Neural cell (in vitro differentiated cells): ENCODE data around the gene ZSWIM6. TPM values are rescaled to one million over a fixed set of nuclear protein-coding genes. Genes with fewer than 3 reads are reported as not detected.

Experiments
- H2AFZ ChIP-seq: fragments of 200-600, 300-800 bp; sonication (generic), shearing (Covaris generic); 2 replicates; pipeline ENCODE4 v1.6.0; 2014; ENCODE audit warnings: low read depth, mild to moderate bottlenecking, antibody characterized with exemption, low read length, moderate library complexity
- H3F3A ChIP-seq: fragments of 200-600 bp; shearing (Covaris generic); 2 replicates; pipeline ENCODE4 v1.6.1; 2016; ENCODE audit warnings: mild to moderate bottlenecking, moderate library complexity, mixed read lengths, antibody characterized with exemption, low read length; ENCODE audit not compliant: insufficient read depth, poor library complexity, severe bottlenecking
- H3K27ac ChIP-seq: fragments of 200-600, 300-800 bp; sonication (generic), shearing (Covaris generic); 2 replicates; pipeline ENCODE4 v1.5.1; 2014; ENCODE audit warnings: mild to moderate bottlenecking, low read length, moderate library complexity
- H3K27me3 ChIP-seq: fragments of 300-800, 200-600 bp; sonication (generic), shearing (Covaris generic); 2 replicates; pipeline ENCODE4 v1.6.0; 2014; ENCODE audit warnings: mild to moderate bottlenecking, low read depth, low read length, moderate library complexity; ENCODE audit not compliant: insufficient read depth
- H3K36me3 ChIP-seq: fragments of 300-800, 200-600 bp; sonication (generic), shearing (Covaris generic); 2 replicates; pipeline ENCODE4 v1.5.1; 2014; ENCODE audit warnings: mild to moderate bottlenecking, antibody characterized with exemption, low read length, moderate library complexity; ENCODE audit not compliant: insufficient read depth
- H3K4me2 ChIP-seq: fragments of 300-800, 200-600 bp; sonication (generic), shearing (Covaris generic); 2 replicates; pipeline ENCODE4 v1.6.0; 2014; ENCODE audit warnings: mild to moderate bottlenecking, low read length
- H3K4me3 ChIP-seq: fragments of 300-800, 200-600 bp; sonication (generic), shearing (Covaris generic); 2 replicates; pipeline ENCODE4 v1.5.1; 2014; ENCODE audit warnings: mild to moderate bottlenecking, low read length, moderate library complexity
- H3K79me2 ChIP-seq: fragments of 200-600 bp; shearing (Covaris generic); replicated peaks from 2 replicates; pipeline ENCODE4 v1.6.0; 2014; ENCODE audit warnings: mild to moderate bottlenecking, low read length, moderate library complexity; ENCODE audit not compliant: insufficient read depth
- H3K9ac ChIP-seq: fragments of 300-800, 200-600 bp; sonication (generic), shearing (Covaris generic); 2 replicates; pipeline ENCODE4 v1.6.1; 2016; ENCODE audit warnings: mild to moderate bottlenecking, low read length, mixed read lengths
- H3K9me2 ChIP-seq: fragments of 200-600 bp; shearing (Covaris generic); 2 replicates; pipeline ENCODE4 v1.6.1; 2016; ENCODE audit warnings: mild to moderate bottlenecking, low read length, mixed read lengths; ENCODE audit not compliant: insufficient read depth
- H3K9me3 ChIP-seq: fragments of 200-600, 300-800 bp; sonication (generic), shearing (Covaris generic); 2 replicates; pipeline ENCODE4 v1.6.1; 2016; ENCODE audit warnings: mild to moderate bottlenecking, mixed run types, low read length, moderate library complexity, mixed read lengths
- H4K20me1 ChIP-seq: fragments of 200-600 bp; shearing (Covaris generic); 2 replicates; pipeline ENCODE4 v1.6.1; 2016; ENCODE audit warnings: mild to moderate bottlenecking, mixed run types; ENCODE audit not compliant: insufficient read depth
- EP300 ChIP-seq: fragments of 450-650 bp; conservative IDR thresholded peaks from 2 replicates; pipeline ENCODE4 v1.6.1; 2014; ENCODE audit warnings: antibody characterized with exemption, mild to moderate bottlenecking, moderate library complexity; ENCODE audit not compliant: poor library complexity, severe bottlenecking
- EZH2 ChIP-seq: fragments of 200-600, 300-800 bp; shearing (Covaris generic), sonication (generic); IDR thresholded peaks from 2 replicates; pipeline ENCODE4 v1.6.1; 2014; ENCODE audit warnings: antibody characterized with exemption, low read length, borderline replicate concordance, mild to moderate bottlenecking; ENCODE audit not compliant: insufficient read depth, poor library complexity, severe bottlenecking
- MXI1 ChIP-seq: fragments of 450-650 bp; conservative IDR thresholded peaks from 2 replicates; pipeline ENCODE4 v1.6.1; 2014; ENCODE audit warnings: antibody characterized with exemption, mild to moderate bottlenecking; ENCODE audit not compliant: poor library complexity, severe bottlenecking
- POLR2AphosphoS5 ChIP-seq: IDR thresholded peaks from 2 replicates; pipeline ENCODE4 v1.6.1; 2012
- RAD21 ChIP-seq: fragments of 450-650 bp; conservative IDR thresholded peaks from 2 replicates; pipeline ENCODE4 v1.6.1; 2014; ENCODE audit warnings: antibody characterized with exemption, mild to moderate bottlenecking, moderate library complexity
- SMC3 ChIP-seq: fragments of 450-650 bp; conservative IDR thresholded peaks from 2 replicates; pipeline ENCODE4 v1.6.1; 2014; ENCODE audit warnings: antibody characterized with exemption, mild to moderate bottlenecking, moderate library complexity; ENCODE audit not compliant: poor library complexity
- TAF1 ChIP-seq: IDR thresholded peaks from 2 replicates; pipeline ENCODE4 v1.6.1; 2012; ENCODE audit warnings: low read depth
- polyA plus RNA-seq: library from polyadenylated mRNA; depleted of rRNA; stranded (reverse); fragments of >200 nt; gene quantifications from 2 replicates; pipeline ENCODE4 v1.2.3, GENCODE V29; 2014
- TF ChIP-seq, protein P1 (sequence below): IDR thresholded peaks from 2 replicates; pipeline ENCODE4 v1.6.1; 2012; ENCODE audit warnings: borderline replicate concordance
- TF ChIP-seq, protein P2 (sequence below): fragments of 450-650 bp; IDR thresholded peaks from 2 replicates; pipeline ENCODE4 v1.5.1; 2014; ENCODE audit warnings: antibody characterized with exemption, mild to moderate bottlenecking, moderate library complexity; ENCODE audit not compliant: poor library complexity, severe bottlenecking

The ZSWIM6 gene
- polyA plus RNA-seq, 1 donor from 2014 or later, result 43.6 TPM

- H3K27me3 ChIP-seq, result no peaks in the 10 kb centered on the region
- H3K36me3 ChIP-seq, result no peaks in the 10 kb centered on the region
- TF ChIP-seq MXI1, result no peak
- TF ChIP-seq POLR2AphosphoS5, result no peak
- no peak for TF ChIP-seq EP300
- TF ChIP-seq TAF1, result no peak
- no peak for TF ChIP-seq RAD21
- TF ChIP-seq, protein P1, sequence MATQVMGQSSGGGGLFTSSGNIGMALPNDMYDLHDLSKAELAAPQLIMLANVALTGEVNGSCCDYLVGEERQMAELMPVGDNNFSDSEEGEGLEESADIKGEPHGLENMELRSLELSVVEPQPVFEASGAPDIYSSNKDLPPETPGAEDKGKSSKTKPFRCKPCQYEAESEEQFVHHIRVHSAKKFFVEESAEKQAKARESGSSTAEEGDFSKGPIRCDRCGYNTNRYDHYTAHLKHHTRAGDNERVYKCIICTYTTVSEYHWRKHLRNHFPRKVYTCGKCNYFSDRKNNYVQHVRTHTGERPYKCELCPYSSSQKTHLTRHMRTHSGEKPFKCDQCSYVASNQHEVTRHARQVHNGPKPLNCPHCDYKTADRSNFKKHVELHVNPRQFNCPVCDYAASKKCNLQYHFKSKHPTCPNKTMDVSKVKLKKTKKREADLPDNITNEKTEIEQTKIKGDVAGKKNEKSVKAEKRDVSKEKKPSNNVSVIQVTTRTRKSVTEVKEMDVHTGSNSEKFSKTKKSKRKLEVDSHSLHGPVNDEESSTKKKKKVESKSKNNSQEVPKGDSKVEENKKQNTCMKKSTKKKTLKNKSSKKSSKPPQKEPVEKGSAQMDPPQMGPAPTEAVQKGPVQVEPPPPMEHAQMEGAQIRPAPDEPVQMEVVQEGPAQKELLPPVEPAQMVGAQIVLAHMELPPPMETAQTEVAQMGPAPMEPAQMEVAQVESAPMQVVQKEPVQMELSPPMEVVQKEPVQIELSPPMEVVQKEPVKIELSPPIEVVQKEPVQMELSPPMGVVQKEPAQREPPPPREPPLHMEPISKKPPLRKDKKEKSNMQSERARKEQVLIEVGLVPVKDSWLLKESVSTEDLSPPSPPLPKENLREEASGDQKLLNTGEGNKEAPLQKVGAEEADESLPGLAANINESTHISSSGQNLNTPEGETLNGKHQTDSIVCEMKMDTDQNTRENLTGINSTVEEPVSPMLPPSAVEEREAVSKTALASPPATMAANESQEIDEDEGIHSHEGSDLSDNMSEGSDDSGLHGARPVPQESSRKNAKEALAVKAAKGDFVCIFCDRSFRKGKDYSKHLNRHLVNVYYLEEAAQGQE, result no peak
- TF ChIP-seq, protein P2, sequence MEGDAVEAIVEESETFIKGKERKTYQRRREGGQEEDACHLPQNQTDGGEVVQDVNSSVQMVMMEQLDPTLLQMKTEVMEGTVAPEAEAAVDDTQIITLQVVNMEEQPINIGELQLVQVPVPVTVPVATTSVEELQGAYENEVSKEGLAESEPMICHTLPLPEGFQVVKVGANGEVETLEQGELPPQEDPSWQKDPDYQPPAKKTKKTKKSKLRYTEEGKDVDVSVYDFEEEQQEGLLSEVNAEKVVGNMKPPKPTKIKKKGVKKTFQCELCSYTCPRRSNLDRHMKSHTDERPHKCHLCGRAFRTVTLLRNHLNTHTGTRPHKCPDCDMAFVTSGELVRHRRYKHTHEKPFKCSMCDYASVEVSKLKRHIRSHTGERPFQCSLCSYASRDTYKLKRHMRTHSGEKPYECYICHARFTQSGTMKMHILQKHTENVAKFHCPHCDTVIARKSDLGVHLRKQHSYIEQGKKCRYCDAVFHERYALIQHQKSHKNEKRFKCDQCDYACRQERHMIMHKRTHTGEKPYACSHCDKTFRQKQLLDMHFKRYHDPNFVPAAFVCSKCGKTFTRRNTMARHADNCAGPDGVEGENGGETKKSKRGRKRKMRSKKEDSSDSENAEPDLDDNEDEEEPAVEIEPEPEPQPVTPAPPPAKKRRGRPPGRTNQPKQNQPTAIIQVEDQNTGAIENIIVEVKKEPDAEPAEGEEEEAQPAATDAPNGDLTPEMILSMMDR, result no peak
- TF ChIP-seq EZH2, result no peak
- TF ChIP-seq SMC3, result no peak
- no peak overlapping the region for H3K4me2 ChIP-seq
- H3F3A ChIP-seq, result no peaks in the 10 kb centered on the region
- no peak overlapping the region for H3K4me3 ChIP-seq
- no peaks in the 10 kb centered on the region for H3K9me2 ChIP-seq
- H3K27ac ChIP-seq, result no peak overlapping the region
- H3K79me2 ChIP-seq, result no peaks in the 10 kb centered on the region
- H2AFZ ChIP-seq, result no peak overlapping the region
- H3K9me3 ChIP-seq, result no peaks in the 10 kb centered on the region
- no peak overlapping the region for H3K9ac ChIP-seq
- no peaks in the 10 kb centered on the region for H4K20me1 ChIP-seq
Observed at GRCh38 chr5:61576556-61576955, 244.5 kb downstream of the ZSWIM6 start.

DNA sequence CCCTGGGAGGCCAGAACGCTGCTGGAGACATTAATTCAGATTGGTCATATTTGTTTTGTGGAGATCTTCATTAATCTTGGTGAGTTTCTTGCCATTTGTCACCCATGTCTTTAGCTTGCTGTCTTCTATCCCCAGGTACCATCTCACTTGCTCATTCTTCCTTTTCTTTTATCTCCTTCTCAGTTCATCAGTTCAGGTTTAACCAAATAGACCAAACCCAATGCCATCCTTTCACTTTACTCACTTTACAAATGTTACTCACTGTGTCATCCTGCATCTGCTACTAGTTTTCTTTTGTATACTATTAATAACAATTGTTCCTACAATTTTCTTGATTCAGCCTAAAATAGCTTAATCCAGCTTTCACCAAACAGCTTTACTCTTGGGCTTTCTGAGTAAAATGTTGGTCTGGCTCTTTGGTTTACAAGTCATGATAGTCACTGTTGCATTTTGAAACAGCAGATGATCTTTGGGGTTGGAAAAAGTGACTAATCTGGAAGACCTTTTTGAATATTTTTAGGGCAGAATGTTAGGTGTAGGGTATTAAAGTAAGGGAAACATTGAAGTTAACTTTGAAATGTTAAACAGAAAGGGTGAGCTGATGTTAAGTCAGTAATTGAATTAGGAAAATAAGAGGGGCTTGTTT, 246.9 kb downstream of the ZSWIM6 start:
- no peak overlapping the region for H2AFZ ChIP-seq
- H4K20me1 ChIP-seq, result no peaks in the 10 kb centered on the region
- no peaks in the 10 kb centered on the region for H3K79me2 ChIP-seq
- H3K9me2 ChIP-seq, result no peaks in the 10 kb centered on the region
- TF ChIP-seq RAD21 (no peak), EP300 (no peak)
- no peaks in the 10 kb centered on the region for H3F3A ChIP-seq
- no peaks in the 10 kb centered on the region for H3K27me3 ChIP-seq
- H3K4me3 ChIP-seq, result no peak overlapping the region
- no peak overlapping the region for H3K9ac ChIP-seq
- no peaks in the 10 kb centered on the region for H3K9me3 ChIP-seq
- H3K4me2 ChIP-seq, result no peak overlapping the region
- no peak overlapping the region for H3K27ac ChIP-seq
- no peaks in the 10 kb centered on the region for H3K36me3 ChIP-seq
